GM18868 (cell line): ENCODE results near the gene HYAL2.

Experiments
- ATAC-seq: cut with Tn5 transposase; IDR thresholded peaks from one replicate; pipeline ENCODE4 v1.9.1; 2021; ENCODE audit warnings: mild to moderate bottlenecking, moderate library complexity; ENCODE audit not compliant: unreplicated experiment

HYAL2 gene

DNA sequence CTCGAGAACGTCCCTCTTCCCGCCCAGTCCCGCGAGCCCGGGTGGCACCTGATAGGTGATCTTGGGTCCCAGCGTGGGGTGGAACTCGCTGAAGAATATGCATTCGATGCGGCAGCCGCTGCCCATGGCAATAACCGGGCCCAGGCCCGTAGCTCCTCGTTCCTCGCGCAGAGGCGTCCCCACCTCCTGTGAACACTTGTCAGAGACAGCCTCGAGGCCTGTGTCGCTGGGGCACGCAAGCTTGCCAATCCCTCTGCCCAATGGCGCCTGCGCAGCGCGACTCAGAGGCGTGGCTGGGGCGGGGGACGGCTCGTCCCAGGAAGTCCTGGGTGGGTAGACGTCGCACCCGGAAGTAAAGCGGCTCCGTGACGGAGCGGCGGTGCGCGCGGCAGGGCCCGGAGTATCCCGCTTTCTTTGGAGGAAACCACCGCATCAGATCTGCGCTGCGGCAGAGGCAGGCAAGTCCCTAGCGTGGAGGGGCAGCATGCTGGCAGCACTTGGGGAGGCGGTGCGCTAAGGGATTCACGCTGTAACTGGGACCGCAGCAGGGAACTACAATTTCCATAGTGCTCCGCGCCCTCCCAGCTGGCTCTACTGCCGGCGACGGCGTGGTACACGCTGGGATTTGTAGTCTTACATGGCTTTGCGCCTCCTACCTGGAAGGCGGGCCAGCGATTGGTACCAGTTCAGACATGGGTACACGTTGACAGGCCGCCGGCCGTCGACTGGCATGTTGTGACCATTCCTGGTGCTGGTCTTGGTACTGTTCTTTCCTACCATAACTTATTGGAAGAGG is 28.2 kb upstream of the HYAL2 start, which contains the start of the genes CYB561D2 and NPRL2:
Gene CYB561D2 (plus strand): TSS at position 336 of the 796 bp plus-strand sequence. CDS start 572 bp downstream, outside the sequence.
Gene NPRL2 (minus strand): TSS at position 249 of the 796 bp plus-strand sequence. CDS start 123 bp downstream, at position 126.
- ATAC-seq: peak; percentile 86

GRCh38 chr3:50350213-50350526 is 27.6 kb upstream of the HYAL2 start:
- no peak for ATAC-seq

DNA sequence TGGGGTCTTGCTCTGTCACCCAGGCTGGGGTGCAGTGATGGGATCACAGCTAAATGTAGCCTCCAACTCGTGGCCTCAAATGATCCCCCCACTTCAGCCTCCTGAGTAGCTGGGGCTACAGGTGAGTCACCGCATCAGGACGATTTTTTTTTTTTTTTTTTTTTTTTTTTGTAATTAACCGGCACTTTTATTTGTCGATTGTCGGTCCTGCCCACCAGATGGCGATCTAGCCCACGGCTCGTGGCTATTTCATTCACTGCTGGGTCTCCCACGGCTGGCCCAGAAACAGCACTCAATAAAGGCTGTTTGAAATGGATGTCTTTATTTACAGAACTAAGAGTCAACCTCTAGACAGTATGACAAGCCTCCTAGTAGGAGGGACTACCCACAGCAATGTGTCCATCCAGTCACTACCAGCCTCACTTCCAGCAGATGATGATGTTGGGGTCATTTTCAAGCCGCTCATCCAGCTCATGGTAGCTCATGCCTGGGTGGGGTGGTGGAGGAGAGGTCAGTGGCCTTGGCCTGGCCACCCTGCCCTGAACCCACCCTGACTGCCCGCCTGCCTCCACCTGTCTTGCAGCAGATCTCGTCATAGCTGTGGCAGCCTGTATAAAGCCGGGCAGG is 24.8 kb upstream of the HYAL2 start:
- ATAC-seq: no peak

- ATAC-seq: no peak
These were observed 23.2 kb upstream of the HYAL2 start, which contains the start of gene ZMYND10 for GRCh38 chr3:50345586-50346234. ZMYND10 (minus strand) TSS chr3:50345732; CDS start chr3:50345579, 153 bp downstream.

DNA sequence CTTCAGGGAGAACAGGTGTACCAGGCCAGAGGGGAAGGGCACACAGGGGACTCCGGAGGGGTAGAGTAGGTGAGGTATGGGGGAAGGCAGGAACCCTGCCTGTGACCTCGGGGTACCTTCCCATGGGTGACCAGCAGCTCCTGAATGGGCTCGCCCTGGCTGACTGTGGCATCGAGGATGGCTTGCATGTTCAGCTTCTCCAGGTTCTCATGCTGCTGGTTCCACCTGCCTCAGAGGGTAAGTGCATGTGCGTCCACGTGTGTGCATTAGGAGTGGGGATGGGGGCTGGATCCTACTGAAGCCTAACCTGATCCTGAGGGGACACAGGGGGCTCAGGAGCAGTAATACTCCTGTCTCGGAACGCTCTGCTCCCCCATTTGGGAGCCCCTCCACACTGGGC is 22.5 kb upstream of the HYAL2 start:
- no peak for ATAC-seq

DNA sequence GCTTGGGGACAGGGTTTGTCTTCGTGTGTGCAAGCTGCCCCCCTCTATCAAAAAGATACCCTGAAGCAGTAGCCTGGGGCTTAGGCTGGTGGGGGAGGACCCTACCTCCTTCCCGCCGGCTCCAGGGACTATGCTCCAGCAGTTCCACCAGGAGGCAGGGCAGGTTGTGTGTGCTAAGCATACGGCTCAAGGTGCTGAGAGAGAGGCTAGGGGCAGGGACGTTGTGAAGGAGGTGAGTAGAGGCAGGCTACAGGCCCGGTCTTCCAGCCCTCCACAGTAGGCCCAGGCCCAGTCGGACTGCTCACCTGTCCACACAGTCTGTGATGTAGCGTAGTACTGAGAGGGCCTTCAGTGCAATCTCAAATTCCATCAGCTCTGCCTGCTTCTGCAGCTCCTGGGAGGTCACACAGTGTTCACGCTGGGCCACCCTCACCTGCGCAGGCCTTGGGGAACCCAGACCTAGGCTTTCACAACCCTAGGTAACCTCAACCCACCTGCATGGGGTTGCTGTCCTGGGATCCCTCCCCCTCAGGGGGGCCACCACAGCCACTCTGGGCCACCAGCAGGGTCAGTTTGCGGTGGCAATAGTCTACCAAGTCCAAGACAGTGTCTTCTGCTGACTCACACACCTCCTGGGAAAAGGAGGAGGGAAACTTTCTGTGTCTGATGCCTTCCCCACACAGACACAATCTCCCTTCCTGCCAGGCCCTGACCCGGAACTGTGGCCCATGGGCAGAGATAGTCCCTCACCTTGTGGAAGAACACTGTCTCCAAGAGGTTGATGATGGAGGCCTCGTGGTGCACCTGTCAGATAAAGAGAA is 20.5 kb upstream of the HYAL2 start:
- no peak for ATAC-seq

DNA sequence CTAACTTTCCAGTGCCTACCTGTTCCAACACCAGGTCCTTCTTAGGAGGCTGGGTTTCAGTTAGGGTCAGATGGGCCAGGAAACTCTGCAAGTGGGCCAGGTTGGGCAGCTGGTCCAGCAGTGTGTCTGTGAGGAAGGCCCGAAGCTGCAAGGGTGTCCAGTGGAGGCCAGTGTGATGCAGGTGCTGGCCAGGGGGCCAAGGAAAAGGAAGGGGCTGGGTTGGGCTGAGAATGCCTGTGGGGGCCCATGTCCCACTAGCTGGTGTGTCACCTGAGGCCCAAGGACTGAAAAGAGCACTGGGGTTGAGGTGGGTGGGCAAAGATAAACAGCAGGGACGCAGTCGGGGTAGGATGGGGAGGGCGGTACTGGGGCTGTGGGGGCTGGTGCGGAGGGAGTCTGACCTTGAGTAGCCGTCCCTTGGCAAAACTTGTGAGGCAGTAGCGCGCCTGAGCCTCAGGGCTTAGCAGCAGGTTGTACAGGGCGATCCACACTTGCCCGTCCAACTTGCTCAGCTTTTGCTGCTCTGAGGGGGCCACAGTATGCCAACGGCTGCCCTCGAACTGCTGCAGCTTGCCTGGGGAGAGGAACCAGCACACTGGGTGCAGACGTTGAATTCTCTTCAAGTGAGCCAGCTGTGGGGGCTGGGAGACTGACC is 19.6 kb upstream of the HYAL2 start:
- ATAC-seq: no peak

GRCh38 chr3:50341537-50341936 is 19.0 kb upstream of the HYAL2 start:
- ATAC-seq: no peak

GRCh38 chr3:50340448-50341329 is 18.1 kb upstream of the HYAL2 start, which contains the start of gene RASSF1:
RASSF1 (minus strand) TSS chr3:50340836; CDS start chr3:50340805, 31 bp downstream.
- ATAC-seq: peak; percentile 23

- ATAC-seq: no peak
These were observed 17.6 kb upstream of the HYAL2 start for GRCh38 chr3:50340147-50340447.

DNA sequence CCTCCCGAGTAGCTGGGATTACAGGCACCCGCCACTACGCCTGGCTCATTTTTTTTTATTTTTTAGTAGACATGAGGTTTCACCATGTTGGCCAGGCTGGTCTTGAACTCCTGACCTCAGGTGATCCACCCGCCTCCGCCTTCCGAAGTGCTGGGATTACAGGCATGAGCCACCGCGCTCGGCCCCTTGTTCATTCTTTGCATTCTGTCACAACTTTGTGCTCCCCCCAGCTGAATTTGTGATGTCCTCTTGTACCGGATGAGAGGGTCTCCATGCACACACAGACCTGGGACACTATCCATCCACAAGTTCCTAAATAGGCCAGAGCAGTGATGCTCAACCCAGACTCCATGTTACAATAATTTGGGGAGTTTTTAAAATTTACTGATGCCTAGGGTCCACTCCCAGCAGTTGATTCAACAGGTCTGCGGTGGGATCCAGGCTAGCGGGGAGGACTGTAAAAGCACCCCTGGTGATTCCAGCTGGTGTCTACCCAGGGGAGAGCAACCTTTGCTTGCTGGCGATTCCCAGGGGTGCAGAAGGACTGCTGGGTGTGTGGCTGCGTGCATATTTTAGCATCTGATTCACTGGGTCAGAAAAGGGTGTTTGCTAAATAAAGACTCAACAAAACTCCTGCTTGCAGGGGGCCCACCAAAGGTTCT is 17.1 kb upstream of the HYAL2 start:
- no peak for ATAC-seq

DNA sequence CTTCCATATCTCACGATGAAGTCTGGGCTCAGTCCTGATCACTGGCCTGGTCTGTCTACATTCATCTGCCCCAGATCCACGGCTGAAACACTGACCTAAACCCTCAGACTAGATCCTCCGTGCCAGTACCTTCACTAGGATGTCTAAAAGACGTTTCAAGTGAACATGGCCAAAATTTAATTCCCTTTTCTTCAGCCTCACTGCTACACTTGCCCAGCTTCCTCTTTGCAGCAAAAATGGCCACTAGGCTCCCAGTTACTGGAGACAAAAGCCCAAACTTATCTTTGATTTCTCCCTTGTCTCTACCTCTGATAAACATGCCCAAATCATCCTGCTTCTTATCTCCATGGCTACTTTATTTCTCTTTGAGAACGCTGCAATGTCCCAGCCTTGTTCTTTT is 16.4 kb upstream of the HYAL2 start:
- ATAC-seq: no peak

- ATAC-seq: peak; percentile 76
These were observed 14.8 kb upstream of the HYAL2 start for GRCh38 chr3:50337175-50337861.

DNA sequence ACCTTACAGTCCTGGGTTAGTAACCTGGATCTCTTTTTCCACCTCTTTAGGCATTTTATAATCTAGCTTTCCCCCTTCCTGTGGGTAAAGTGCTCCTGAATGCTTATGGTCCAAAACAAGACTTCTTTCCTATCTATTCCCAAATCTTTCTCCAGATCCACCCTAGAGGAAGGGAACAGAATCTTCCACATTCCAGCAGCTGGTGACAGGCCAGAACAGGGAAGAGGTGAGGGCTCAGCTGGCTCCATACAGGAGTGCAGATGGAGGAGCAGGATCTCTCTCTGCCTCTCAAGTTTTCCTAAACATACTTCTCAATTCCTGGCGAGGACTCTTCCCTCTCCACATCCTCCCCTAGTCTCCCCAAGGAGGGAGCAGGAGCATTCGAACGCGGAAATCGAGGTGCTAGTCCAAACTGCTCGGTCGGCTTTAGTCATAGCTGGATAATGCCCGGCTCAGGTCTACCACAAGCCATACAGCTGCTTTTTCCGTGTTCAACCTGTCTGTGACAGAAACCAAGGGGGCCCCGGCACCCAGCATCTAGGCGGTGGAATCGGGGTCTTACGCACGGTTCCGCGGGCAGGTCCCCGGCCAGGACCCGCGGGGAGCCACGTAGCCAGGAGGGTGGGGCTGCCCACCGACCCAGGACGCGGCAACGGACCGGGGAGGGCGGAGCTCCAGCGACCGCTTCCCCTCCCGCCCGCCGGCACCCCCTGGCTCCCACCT is 14.1 kb upstream of the HYAL2 start:
- ATAC-seq: peak; percentile 30

- no peak for ATAC-seq
These were observed 12.0 kb upstream of the HYAL2 start for GRCh38 chr3:50334339-50335075.

DNA sequence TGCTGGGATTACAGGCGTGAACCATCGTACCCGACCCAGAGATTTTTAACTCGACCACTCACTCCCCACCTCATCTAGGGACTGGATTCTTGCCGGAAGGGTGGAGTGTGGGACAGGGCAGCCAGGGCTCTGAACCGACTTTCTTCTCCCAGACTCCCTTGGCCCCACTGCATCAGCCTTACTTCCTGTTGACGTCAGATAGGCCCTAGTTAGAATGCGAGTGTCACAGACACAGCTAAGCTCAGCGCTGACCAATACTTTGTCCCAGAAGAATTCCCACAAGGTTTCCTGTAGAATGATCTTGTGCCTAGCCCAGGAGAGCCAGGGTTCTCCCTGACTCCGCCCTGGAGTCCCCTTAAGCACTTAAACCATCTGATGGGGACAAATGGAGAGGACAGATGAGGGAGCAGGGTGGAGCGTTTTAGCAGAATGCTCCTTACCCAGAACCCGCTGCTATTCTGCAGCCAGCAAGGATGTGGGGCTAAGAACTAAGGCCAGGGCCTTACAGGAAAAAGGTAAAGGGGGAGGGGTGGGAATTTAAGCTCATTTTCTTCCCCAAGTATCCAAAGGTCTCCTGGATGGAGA is 11.3 kb upstream of the HYAL2 start:
- ATAC-seq: no peak
